NCI-H1436 (cell line): ENCODE results near the gene HERC4.
"Not testable (repeated sequence)": the region's sequence is repeated elsewhere in the genome, so short reads cannot be mapped to it uniquely, and the experiment has no call there.

Experiments
- DNase-seq: peaks from one replicate; lab custom pipeline; 2025; lab: John Stamatoyannopoulos, UW

Gene HERC4

GRCh38 chr10:68087685-68088401 lies 12.8 kb upstream of the HERC4 start:
- DNase-seq: no peak

- no peak for DNase-seq
Observed at GRCh38 chr10:68086910-68087684, 12.0 kb upstream of the HERC4 start.

GRCh38 chr10:68086011-68086410 lies 10.9 kb upstream of the HERC4 start:
- no peak for DNase-seq

- DNase-seq: no peak
Observed at GRCh38 chr10:68084469-68084868, 9.4 kb upstream of the HERC4 start.

GRCh38 chr10:68083953-68084352 lies 8.9 kb upstream of the HERC4 start:
- no peak for DNase-seq

- no peak for DNase-seq
Observed at GRCh38 chr10:68082872-68083271, 7.8 kb upstream of the HERC4 start.

GRCh38 chr10:68081916-68082315 lies 6.8 kb upstream of the HERC4 start:
- no peak for DNase-seq

GRCh38 chr10:68080853-68081431 lies 5.9 kb upstream of the HERC4 start:
- DNase-seq: no peak

GRCh38 chr10:68079434-68079833 lies 4.4 kb upstream of the HERC4 start:
- no peak for DNase-seq

- DNase-seq: no peak
Observed at GRCh38 chr10:68077026-68077425, 1.9 kb upstream of the HERC4 start.

- DNase-seq: not testable (repeated sequence)
Observed at GRCh38 chr10:68076081-68076480, 998 bp upstream of the HERC4 start.

- no peak for DNase-seq
Observed at GRCh38 chr10:68075550-68076004, 494 bp upstream of the HERC4 start.

- DNase-seq: no peak
Observed at GRCh38 chr10:68074031-68074774, 880 bp downstream of the HERC4 start.

GRCh38 chr10:68073631-68074030 lies 1.5 kb downstream of the HERC4 start:
- no peak for DNase-seq

- no peak for DNase-seq
Observed at GRCh38 chr10:68067508-68067907, 7.6 kb downstream of the HERC4 start.

- DNase-seq: no peak
Observed at GRCh38 chr10:68067029-68067428, 8.1 kb downstream of the HERC4 start.

GRCh38 chr10:68053553-68053952 lies 21.5 kb downstream of the HERC4 start:
- no peak for DNase-seq

- DNase-seq: no peak
Observed at GRCh38 chr10:68052463-68052862, 22.6 kb downstream of the HERC4 start.

- no peak for DNase-seq
Observed at GRCh38 chr10:68049289-68050078, 25.6 kb downstream of the HERC4 start.

- no peak for DNase-seq
Observed at GRCh38 chr10:68047554-68048327, 27.3 kb downstream of the HERC4 start.

GRCh38 chr10:68047122-68047521 lies 28.0 kb downstream of the HERC4 start:
- DNase-seq: no peak
